HG03439 (cell line): ENCODE data around the gene QSER1.
A peak's percentile ranks its signal among the peaks of the same experiment; 100 is the strongest.
"Not testable (repeated sequence)": the region's sequence is repeated elsewhere in the genome, so short reads cannot be mapped to it uniquely, and the experiment has no call there.

Experiments
- ATAC-seq: cut with Tn5 transposase; IDR thresholded peaks from one replicate; pipeline ENCODE4 v1.9.1; 2021; ENCODE audit warnings: mild to moderate bottlenecking, moderate library complexity; ENCODE audit not compliant: unreplicated experiment

QSER1 gene

GRCh38 chr11:32892355-32893092 lies at the start of gene QSER1:
Gene QSER1 (plus strand): TSS chr11:32892811. CDS start chr11:32893126, 315 bp downstream.
- ATAC-seq, result peak; percentile 68

GRCh38 chr11:32843544-32843943 lies 49.1 kb upstream of the QSER1 start:
- ATAC-seq, result no peak

- no peak for ATAC-seq
Observed at GRCh38 chr11:32847511-32847910, 45.1 kb upstream of the QSER1 start.

GRCh38 chr11:32849761-32850160 lies 42.9 kb upstream of the QSER1 start:
- ATAC-seq, result no peak

- ATAC-seq, result no peak
Observed at GRCh38 chr11:32851251-32851650, 41.4 kb upstream of the QSER1 start.

DNA sequence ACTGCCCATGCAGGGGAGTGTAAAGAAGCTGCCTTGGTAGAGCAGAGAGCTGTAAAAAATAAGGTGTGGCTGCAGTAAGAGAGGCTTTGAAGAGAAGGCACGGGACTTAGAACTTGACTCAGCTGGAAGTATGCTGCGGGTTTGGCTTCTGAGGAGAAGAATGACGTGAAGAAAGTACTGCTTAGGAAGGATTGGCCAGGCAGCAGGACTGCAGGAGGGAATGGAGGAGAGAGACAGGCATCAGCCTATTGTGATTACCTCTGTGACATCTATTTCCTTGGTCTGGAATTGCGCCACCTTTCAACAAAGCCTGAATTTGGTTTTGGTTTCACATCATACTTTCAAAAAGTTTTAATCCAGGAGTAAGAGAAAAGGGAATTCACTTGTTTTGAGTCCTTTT lies 40.4 kb upstream of the QSER1 start:
- ATAC-seq, result no peak

GRCh38 chr11:32855601-32856000 lies 37.0 kb upstream of the QSER1 start:
- no peak for ATAC-seq

- ATAC-seq, result no peak
Observed at GRCh38 chr11:32858731-32859130, 33.9 kb upstream of the QSER1 start.

DNA sequence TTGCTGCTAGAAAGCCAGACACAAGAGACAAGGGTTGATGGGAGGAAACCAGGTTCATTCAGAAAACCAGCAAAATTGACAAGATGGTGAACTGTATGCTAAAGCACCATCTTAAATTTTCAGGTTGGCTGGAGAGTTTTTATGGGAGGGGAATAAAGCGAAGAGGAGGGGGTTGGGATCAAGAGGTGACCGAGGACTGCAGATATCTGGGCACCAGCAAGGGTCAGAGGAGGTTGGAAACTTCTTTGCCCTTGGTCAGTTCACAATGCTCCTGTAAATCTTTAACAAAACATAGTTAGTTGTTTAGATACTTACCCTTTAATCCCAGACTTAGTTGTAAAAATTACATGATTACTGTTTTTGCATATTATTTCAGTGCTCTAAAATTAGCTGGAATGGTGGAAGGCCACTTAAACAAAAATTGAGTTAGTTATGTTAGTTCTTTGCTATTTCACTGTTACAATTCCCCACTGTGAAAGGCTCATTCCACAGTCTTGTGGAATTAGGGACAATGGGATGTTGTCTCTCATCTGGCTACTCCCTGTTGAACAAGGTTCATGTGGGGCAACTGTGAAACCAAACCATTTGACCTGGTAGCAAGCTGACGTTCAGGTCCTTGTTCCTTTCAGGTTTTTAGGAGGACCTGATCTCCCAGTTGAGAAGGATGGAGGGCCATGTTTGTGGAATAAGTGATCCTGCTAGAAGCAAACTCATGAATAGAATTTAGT lies 30.6 kb upstream of the QSER1 start:
- ATAC-seq, result no peak

DNA sequence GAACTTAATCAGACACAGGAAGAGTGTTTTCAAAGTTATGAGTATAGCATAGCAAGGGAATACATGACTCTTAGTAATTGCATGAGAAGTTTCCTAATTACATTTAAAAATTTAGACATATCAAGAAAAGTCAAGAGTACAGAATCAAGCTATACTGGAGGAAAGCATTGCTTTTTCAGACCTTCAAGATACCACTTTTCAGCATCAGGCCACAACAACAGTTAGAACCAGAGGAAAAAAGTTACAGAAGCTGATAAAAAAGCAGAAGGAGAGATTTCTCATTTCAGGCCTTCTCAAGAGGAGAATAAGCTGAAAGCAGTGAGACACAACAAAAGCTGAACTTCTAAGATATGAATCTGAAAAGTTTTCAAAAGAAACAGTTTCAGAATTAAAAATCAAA lies 28.1 kb upstream of the QSER1 start:
- ATAC-seq, result no peak

- ATAC-seq, result not testable (repeated sequence)
Observed at GRCh38 chr11:32868752-32869151, 23.9 kb upstream of the QSER1 start.

GRCh38 chr11:32870676-32871075 lies 21.9 kb upstream of the QSER1 start:
- ATAC-seq, result no peak

- ATAC-seq, result no peak
Observed at GRCh38 chr11:32874132-32874531, 18.5 kb upstream of the QSER1 start.

DNA sequence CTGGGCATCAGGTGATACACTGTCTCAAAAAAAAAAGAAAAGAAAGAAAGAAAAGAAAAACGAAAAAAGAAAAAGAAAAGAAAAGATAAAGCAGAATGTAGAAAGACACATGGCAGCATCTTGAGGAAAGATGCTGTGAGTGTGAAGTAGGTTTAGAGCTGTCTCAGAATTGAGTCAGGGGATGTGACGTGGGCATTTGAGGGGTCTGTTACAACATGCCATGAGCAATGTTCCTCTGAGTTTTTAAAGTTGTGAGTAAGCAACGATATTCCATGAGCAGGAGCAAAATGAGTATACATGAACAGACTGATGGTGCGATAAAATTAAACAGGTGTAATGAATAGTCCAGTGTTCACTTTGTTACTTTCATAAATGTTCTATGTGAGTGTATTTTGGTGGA lies 11.3 kb upstream of the QSER1 start:
- no peak for ATAC-seq

DNA sequence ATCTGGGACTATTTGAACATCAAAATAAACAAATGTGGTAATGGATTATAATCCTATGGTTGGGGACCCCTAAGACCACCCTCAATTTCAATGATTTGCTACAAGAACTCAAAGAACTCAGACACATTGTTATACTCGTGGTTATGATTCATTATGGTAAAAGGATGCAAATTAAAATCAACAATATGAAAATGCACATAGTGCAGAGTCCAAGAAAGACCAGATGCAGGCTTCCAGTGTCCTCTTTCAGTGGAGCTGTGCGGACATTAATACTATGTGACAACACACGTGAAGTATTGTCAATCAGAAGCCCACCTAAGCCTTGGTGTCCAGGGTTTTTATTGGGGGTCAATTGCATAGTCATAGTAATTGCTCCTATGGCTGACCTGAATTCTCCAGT lies 9.2 kb upstream of the QSER1 start:
- ATAC-seq, result no peak

DNA sequence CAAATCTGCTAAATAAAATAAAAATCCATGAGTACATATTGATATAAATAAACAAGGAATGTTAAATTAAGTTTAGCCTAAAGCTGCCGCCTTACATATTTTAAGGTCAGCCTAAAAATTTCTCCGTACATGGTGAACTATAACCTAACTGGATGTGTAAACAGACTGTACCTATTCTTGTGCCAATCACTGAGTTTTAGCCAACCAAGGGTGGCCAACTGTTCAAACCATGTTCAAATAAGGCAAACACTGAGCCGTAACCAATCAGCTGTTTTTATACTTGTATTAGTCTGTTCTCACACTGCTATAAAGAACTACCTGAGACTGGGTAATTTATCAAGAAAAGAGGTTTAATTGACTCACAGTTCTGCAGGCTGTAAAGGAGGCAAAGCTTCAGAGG lies 8.6 kb upstream of the QSER1 start:
- no peak for ATAC-seq

DNA sequence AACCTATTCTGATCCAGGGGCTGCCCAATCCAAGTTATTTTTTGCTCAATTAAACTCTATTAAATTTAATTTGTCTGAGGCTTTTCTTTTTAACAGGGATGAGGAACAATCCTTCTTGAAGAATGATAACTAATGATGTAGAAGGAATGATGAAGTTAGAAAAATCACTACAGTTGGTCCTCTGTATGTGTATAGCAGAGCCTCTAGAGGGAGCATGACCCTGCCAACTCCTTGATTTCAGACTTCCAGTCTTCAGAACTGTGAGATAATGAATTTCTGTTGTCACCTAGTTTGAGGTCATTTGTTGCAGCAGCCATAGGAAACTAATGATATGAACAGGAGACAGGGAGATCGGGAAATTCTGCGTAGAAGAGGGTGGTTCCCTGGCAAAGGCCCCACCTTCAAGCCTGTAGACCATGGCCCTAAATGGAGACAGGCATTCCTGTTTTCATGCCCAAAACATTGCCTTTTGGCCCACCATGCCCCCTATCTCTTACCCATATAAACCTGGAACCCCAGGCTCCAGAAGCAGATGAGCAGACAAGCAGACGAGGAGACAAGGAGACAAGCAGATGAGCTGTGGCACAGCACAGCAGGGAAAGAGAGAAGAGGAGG lies 7.7 kb upstream of the QSER1 start:
- ATAC-seq, result no peak

DNA sequence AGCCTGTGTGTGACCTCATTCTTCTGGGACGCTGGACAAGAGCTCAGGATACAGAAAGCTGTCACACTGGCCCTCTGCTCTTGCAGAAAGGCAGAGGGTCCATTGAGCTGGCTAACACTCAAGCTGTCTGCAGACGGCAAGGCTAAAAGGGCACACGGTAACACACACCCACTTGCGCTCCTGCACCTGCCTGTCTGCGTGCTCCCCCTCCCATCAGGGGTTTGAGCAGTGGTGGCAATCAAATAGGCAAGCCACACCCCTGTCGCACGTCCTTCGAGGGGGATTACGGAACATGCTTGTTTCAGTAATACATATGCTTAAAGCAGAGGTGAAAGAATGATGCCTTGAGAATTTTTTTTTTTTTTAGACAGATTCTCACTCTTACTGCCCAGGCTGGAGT lies 7.1 kb upstream of the QSER1 start:
- no peak for ATAC-seq

DNA sequence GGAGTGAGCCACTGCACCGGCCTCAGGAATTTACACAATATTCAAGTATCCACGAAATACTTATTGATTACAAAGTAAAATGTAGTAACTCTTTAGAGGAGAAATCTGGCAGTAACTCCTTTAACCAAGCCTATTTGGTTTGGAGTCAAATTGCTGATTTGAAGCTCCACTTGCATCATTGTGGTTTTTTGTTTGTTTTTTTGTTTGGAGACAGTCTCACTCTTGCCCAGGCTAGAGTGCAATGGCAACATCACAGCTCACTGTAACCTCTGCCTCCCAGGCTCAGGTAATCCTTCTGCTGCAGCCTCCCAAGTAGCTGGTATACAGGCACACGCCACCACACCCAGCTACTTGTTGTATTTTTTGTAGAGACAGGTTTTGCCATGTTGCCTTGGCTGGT lies 6.4 kb upstream of the QSER1 start:
- ATAC-seq, result no peak

DNA sequence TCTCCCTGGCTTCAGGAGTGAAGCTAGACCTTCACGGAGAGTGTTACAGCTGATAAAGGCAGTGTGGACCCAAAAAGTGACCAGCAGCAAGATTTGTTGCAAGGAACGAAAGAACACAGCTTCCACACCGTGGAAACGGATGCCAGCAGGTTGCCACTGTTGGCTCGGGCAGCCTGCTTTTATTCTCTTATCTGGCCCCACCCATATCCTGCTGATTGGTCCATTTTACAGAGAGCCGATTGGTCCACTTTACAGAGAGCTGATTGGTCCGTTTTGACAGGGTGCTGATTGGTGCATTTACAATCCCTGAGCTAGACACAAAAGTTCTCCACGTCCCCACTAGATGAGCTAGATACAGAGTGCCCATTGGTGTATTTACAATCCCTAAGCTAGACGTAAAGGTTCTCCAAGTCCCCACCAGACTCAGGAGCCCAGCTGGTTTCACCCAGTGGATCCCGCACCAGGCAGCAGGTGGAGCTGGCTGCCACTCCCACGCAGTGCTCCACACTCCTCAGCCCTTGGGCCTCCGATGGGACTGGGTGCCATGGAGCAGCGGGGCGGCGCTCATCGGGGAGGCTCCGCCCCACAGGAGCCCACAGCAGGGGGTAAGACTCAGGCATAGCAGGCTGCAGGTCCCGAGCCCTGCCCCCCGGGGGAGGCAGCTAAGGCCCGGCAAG lies 4.8 kb upstream of the QSER1 start:
- not testable (repeated sequence) for ATAC-seq

- not testable (repeated sequence) for ATAC-seq
Observed at GRCh38 chr11:32888384-32888710, 4.3 kb upstream of the QSER1 start.

DNA sequence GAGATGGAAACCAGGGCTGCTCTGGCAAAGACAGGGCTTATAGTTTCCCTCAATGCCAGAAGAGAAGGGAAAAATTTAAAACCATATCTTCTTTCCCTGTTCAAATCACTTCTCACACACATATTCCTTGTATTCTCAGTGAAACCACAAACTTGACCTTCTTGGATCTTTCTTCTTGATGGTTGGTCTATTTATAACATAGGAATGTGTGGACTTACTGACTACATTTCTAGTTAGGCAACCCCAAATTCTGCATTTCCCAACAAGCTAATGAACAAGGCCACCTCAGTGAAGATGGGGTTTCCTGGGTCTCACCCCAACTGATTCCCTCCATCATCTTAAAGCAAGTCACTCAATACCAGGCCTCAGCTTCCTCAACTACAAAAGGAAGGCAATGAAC lies 3.8 kb upstream of the QSER1 start:
- ATAC-seq, result no peak
